CD4-positive, alpha-beta T cell treated with Interleukin-4 for 1 hour (primary cell): ENCODE results near the gene FGGY.
A peak's percentile ranks its signal among the peaks of the same experiment; 100 is the strongest.

Experiments
- DNase-seq, 2 donors: peaks; one replicate each; pipeline ENCODE4 v3.0.0-alpha.2; 2020 to 2022

The FGGY gene

GRCh38 chr1:59667020-59667419, 370.1 kb downstream of the FGGY start:
- no peak for DNase-seq

- DNase-seq, result no peak
Measured at GRCh38 chr1:59669752-59670312, 372.9 kb downstream of the FGGY start.

GRCh38 chr1:59670662-59671061, 373.8 kb downstream of the FGGY start:
- no peak for DNase-seq

GRCh38 chr1:59671066-59671952, 374.4 kb downstream of the FGGY start:
- no peak for DNase-seq

GRCh38 chr1:59671953-59672305, 375.0 kb downstream of the FGGY start:
- DNase-seq, result no peak

- no peak for DNase-seq
Measured at GRCh38 chr1:59672851-59673572, 376.1 kb downstream of the FGGY start.

- DNase-seq, result no peak
Measured at GRCh38 chr1:59673573-59674450, 376.9 kb downstream of the FGGY start.

- peak; percentile 10 to 12 for DNase-seq
Measured at GRCh38 chr1:59674595-59674994, 377.7 kb downstream of the FGGY start.

GRCh38 chr1:59675936-59676335, 379.0 kb downstream of the FGGY start:
- no peak for DNase-seq

GRCh38 chr1:59678040-59678439, 381.1 kb downstream of the FGGY start:
- DNase-seq, result no peak

GRCh38 chr1:59678493-59679228, 381.8 kb downstream of the FGGY start:
- no peak for DNase-seq

GRCh38 chr1:59680044-59680443, 383.1 kb downstream of the FGGY start:
- DNase-seq, result no peak

GRCh38 chr1:59682396-59683080, 385.6 kb downstream of the FGGY start:
- DNase-seq, result peak in 1 of 2 donors; percentile 20

- no peak for DNase-seq
Measured at GRCh38 chr1:59683197-59683596, 386.3 kb downstream of the FGGY start.

GRCh38 chr1:59684698-59685097, 387.8 kb downstream of the FGGY start:
- no peak for DNase-seq

- DNase-seq, result no peak
Measured at GRCh38 chr1:59685101-59685500, 388.2 kb downstream of the FGGY start.

- DNase-seq, result no peak
Measured at GRCh38 chr1:59685666-59686065, 388.8 kb downstream of the FGGY start.

- no peak for DNase-seq
Measured at GRCh38 chr1:59686170-59686569, 389.3 kb downstream of the FGGY start.

GRCh38 chr1:59686574-59686973, 389.7 kb downstream of the FGGY start:
- DNase-seq, result no peak

GRCh38 chr1:59687081-59687480, 390.2 kb downstream of the FGGY start:
- DNase-seq, result no peak

GRCh38 chr1:59688976-59689375, 392.1 kb downstream of the FGGY start:
- DNase-seq, result no peak

GRCh38 chr1:59689730-59690129, 392.8 kb downstream of the FGGY start:
- no peak for DNase-seq
